IPS-NIHi7 (cell line): ENCODE data around the gene RABGAP1L.

Experiments used
- DNase-seq: peaks from one replicate; pipeline ENCODE4 v3.0.0; 2012; ENCODE audit warnings: mixed read lengths; ENCODE audit errors: extremely low spot score

Gene RABGAP1L

DNA sequence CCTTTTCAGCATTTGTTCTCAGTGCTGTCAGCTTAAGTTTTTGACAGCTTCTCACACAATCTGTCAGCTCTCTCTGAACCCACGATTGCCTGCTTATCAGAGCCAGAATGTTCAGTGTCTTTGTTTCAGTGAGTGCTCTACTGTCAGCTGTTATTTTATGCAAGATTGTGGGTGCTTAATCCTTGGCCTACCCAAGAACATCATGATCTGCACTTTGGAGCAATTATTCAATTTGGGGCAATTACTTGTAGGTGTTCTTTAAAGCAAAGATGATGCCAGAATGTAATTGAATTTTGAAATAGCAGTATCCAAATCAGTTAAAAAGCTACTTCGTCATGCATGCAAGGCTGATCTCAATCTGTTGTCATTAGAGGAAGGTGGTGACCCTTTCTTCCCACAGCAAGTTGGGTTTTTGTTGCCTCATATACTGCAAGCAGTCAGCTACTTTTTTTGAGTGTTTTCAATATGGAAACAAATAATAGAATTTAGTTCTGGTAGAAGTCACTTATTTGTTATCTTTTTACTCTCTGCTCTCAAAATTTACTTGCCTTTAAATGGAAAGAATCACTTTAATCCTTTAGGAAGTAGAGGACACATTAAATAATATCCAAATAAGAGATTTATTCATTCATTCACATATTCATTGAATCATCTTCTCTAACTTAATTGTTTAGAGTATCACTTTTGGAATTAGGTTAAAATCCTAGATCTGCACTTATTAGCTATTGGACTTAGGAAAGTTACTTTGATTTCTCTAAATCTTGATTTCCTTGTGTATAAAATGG lies 586.9 kb downstream of the RABGAP1L start:
- DNase-seq, result no peak

DNA sequence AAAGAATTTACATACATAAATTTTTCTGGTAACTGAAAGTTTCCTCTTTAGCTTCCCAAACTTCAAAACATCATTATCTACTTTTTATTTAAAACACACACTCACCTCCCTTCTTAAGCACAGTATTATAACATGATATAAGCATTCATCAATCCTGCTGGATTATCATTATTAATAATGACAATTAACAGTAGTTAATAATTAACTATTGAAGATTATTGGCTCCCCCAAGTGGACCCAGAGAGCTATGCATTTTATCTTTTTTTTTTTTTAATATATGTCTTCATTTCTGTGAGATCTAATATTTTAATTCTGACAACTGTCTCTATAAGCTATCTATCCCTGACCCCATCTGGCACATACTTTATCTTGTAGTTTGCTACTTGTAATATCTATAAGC lies 588.3 kb downstream of the RABGAP1L start:
- no peak for DNase-seq

GRCh38 chr1:174748586-174748985 lies 589.3 kb downstream of the RABGAP1L start:
- no peak for DNase-seq

- no peak for DNase-seq
These were observed 593.8 kb downstream of the RABGAP1L start for GRCh38 chr1:174753131-174753530.

GRCh38 chr1:174761335-174761734 lies 602.0 kb downstream of the RABGAP1L start:
- DNase-seq, result no peak

DNA sequence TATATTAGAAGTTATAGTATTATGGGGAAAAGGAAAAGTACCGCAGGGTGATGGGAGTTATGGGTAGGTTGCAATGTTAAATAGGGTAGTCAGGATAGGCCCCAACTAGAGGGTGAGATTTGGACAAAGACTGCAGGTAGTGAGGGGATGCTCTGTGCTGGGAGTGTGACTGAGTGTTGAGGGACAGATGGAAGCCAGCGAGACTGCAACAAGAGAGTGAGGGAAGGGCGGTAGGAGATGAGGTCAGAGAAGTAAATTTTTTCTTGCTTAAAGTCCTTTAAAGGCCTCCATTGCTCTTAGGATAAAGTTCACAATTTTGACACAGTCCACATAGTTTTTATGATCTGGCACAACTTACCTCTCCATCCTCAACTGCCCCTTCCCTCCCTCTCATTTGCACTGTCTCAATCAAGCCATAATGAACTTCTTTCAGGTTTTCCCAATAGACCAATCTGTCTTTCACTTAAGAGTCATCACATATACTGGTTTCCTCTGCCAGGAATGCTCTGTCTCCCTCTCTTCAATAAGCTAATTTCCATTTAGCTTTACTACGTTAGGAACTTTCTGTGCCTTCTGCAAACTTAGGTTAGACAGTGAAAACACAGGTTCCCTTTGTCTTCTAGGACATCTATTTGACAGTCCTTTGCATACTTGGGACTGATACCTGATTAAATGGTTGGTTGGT lies 602.7 kb downstream of the RABGAP1L start:
- no peak for DNase-seq

DNA sequence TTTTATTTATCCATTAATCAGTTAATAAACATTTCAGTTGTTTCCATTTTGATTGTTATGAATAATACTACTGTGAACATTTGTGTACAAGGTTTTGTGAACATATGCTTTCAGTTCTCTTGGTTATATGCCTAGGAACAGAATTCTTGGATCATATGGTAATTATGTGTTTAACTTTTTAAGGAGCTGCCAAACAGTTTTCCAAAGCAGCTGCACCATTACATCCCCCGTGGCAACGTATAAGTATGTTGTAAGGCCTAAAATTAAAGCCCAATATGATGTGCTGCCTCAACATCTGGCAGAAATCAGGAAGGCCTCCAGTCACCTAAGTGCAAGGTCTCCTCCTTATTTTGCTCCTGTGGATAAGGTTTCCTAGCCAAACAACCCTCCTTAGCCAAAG lies 604.9 kb downstream of the RABGAP1L start:
- no peak for DNase-seq

DNA sequence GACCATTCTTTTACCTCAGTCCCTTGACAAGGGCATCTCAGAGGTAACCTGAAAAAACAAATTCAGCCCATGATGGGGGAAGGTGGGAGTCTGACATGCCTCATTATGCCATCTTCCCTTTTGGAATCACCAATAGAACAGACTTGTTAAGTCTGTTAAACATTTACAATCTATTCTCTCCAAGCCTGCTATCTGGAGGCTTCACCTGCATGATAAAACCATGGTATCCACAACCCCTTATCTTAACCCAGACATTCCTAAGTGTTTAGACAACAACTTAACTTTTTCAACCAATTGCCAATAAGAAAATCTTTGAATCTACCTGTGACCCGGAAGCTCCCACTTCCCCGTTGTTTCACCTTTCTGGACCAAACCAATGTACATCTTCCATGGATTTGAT lies 607.4 kb downstream of the RABGAP1L start:
- no peak for DNase-seq

- no peak for DNase-seq
These were observed 609.2 kb downstream of the RABGAP1L start for GRCh38 chr1:174768516-174768915.

GRCh38 chr1:174768949-174769348 lies 609.6 kb downstream of the RABGAP1L start:
- no peak for DNase-seq

DNA sequence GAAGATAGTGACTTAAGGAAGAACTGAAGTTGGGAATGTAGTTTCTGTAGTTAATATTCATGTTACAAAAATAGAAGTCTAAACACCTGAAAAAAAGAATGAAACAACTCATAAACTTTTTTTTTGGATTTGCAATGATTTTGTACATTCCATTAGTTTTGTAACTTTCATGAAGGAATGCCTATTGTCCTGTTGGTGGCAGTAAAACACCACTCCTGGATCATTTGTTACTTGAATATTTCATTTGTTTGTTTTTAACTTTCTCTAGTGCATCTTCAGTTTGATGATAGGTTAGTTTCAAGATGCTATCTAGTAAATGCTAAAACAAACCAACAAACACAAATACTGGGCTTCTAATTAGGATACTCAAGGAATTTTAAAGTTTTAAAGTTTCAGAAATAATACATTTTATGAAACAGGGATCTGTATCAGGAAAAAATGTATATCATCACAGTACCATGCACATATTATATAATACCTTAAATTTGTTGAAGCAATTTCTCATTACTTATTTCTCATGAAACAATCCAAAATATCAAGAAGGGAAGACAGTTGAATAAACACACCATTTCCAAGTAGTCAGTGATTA lies 610.7 kb downstream of the RABGAP1L start:
- DNase-seq, result peak; percentile 36

DNA sequence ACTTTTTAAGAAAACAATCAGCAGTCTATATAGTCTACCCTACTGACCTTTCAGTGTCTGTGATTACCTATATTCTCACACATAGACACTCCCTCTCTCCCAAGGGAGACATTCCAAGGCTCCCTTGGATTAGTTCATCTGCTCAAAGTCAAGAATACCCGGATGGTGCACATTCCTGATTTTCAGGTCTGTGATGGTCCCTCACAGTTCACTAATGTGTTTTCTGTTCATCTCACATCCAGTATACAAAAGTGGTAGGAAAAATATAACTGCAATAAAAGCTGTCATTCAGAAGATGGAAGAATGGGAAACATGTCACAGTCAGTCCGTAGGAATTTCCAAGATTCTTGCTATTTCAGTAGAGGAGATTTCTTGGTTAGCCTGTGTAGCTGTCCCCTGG lies 616.3 kb downstream of the RABGAP1L start:
- DNase-seq, result no peak

DNA sequence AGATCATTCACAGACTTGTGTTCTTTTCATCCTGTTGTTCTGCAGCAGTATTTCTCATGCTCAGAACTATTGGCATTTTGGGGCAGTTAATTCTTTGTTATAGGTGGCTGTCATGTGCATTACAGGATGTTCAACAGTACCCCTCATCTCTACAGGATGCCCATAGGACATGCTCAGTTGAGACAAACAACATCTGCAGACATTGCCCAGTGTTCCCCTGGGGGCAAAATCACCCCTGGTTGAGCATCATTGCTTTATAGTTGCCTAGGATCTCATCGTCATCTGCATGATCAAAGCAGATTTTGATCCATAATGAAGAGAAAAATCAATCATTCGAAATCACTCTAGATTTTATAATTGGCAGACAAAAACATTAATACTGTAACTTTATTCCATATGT lies 617.9 kb downstream of the RABGAP1L start:
- no peak for DNase-seq

- no peak for DNase-seq
These were observed 626.2 kb downstream of the RABGAP1L start for GRCh38 chr1:174785510-174785909.

- no peak for DNase-seq
These were observed 627.0 kb downstream of the RABGAP1L start for GRCh38 chr1:174786358-174786757.

GRCh38 chr1:174786760-174787159 lies 627.4 kb downstream of the RABGAP1L start:
- DNase-seq, result no peak

DNA sequence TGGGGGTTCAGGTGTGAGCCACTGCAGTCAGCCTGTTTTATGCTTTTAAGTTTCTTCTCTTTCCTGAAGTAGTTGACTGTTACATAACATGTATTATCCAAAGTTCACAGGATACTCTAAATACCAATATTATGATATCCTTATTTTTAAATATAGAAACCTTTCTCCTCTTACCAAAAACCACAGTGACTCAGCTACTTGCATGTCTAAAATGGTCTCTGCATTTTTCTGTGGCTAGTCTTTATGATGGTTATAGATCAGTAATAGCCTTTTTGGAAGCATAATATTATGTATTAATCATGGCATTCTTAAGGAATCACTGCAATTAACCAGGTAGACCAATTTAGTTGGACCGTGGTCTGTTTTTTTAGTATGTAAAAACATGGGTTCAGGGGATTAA lies 629.7 kb downstream of the RABGAP1L start:
- DNase-seq, result no peak

DNA sequence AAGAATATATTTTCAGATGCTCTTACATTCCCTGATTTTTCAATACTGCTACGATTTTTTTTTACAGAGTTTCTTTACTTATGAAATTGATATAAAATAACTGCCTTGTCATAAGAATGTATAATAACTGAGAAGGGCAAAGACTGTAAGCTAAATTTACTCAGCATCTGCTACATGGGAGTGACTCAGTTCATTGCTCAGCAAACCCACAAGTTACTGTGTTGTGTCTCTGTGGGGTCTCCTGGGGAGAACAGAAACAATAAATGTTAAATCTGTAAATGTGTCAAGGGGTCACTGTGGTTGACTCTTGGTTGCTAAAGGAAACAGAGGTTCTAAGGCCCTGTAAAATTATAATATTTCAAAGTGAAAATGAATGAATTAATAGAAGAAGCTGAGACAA lies 630.1 kb downstream of the RABGAP1L start:
- no peak for DNase-seq

- no peak for DNase-seq
These were observed 632.5 kb downstream of the RABGAP1L start for GRCh38 chr1:174791863-174792262.

- DNase-seq, result no peak
These were observed 635.5 kb downstream of the RABGAP1L start for GRCh38 chr1:174794861-174795260.

DNA sequence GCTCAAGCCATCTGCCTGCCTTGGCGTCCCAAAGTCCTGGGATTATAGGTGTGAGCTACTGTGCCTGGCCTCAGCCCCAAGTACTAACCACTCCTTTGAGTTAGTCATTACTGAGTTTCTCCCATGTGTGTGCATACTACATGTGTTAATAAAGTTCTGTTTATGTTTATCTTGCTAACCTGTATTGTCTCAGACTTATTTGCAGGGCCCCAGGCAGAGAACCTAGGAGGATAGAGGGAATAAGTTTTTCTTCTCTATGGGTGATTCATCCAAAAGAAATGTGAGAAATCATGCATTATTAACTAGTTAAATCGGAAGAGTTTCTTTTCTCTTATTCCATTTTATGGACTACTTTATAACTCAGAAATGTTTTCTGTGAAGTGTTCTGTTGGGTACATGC lies 636.5 kb downstream of the RABGAP1L start:
- DNase-seq, result no peak

DNA sequence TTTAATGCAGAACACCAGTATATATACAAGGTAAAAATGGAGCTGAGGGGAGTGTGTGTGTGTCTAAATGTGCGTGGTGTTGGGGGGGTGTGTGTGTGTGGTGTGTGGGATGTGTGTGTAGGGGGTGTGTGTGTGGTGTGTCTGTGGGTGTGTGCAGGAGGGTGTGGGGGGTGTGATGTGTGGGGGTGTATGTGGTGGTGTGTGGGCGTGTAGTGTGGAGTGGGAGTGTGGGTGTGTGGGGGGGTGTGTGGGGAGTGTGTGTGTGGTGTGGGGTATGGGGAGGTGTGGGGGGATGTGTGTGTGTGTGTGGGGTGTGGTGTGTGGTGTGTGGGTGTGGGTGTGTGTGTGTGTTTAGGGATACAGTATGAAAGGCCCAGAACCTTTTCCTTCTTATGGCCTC lies 638.1 kb downstream of the RABGAP1L start:
- no peak for DNase-seq

DNA sequence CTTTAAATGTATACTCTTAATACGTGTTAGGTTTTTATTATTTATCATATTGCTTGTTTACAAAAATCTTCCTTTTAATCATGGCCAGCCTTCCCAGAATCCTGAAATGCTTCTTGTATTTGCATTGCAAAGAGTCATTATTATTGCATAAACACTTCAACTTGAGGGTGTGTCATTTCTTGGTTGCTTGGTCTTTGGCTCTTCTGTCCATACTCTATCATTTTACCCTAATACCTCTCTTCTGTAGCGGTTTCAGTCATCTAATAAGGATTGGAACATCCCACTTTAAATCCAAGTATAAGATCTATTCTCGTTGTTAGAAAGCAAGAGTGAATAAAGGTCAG lies 639.8 kb downstream of the RABGAP1L start:
- no peak for DNase-seq
